NB4 (cell line): ENCODE measurements around the gene ECEL1.
A peak's percentile ranks its signal among the peaks of the same experiment; 100 is the strongest.
"Not testable (repeated sequence)": the region's sequence is repeated elsewhere in the genome, so short reads cannot be mapped to it uniquely, and the experiment has no call there.

Experiments used
- DNase-seq: peaks from one replicate; pipeline ENCODE4 v3.0.0; 2010; ENCODE audit warnings: low read depth
- H3K4me3 ChIP-seq: one replicate; pipeline ENCODE4 v1.5.1; 2011; ENCODE audit warnings: mild to moderate bottlenecking, low read depth, low read length, moderate library complexity
- MYC ChIP-seq: IDR thresholded peaks from 2 replicates; pipeline ENCODE4 v1.6.1; 2011; ENCODE audit warnings: low read depth, low read length
- POLR2A ChIP-seq: IDR thresholded peaks from 2 replicates; pipeline ENCODE4 v1.6.1; 2011; ENCODE audit warnings: mild to moderate bottlenecking; ENCODE audit not compliant: insufficient read length; ENCODE audit errors: extremely low read depth
- TF ChIP-seq, protein P1 (sequence below): IDR thresholded peaks from one replicate; pipeline ENCODE4 v1.5.1; 2012; ENCODE audit warnings: low read depth, low read length
- TF ChIP-seq, protein P2 (sequence below): IDR thresholded peaks from 2 replicates; pipeline ENCODE4 v1.6.1; 2011; ENCODE audit warnings: low read depth, low read length

Gene ECEL1, protein sequence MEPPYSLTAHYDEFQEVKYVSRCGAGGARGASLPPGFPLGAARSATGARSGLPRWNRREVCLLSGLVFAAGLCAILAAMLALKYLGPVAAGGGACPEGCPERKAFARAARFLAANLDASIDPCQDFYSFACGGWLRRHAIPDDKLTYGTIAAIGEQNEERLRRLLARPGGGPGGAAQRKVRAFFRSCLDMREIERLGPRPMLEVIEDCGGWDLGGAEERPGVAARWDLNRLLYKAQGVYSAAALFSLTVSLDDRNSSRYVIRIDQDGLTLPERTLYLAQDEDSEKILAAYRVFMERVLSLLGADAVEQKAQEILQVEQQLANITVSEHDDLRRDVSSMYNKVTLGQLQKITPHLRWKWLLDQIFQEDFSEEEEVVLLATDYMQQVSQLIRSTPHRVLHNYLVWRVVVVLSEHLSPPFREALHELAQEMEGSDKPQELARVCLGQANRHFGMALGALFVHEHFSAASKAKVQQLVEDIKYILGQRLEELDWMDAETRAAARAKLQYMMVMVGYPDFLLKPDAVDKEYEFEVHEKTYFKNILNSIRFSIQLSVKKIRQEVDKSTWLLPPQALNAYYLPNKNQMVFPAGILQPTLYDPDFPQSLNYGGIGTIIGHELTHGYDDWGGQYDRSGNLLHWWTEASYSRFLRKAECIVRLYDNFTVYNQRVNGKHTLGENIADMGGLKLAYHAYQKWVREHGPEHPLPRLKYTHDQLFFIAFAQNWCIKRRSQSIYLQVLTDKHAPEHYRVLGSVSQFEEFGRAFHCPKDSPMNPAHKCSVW

DNA sequence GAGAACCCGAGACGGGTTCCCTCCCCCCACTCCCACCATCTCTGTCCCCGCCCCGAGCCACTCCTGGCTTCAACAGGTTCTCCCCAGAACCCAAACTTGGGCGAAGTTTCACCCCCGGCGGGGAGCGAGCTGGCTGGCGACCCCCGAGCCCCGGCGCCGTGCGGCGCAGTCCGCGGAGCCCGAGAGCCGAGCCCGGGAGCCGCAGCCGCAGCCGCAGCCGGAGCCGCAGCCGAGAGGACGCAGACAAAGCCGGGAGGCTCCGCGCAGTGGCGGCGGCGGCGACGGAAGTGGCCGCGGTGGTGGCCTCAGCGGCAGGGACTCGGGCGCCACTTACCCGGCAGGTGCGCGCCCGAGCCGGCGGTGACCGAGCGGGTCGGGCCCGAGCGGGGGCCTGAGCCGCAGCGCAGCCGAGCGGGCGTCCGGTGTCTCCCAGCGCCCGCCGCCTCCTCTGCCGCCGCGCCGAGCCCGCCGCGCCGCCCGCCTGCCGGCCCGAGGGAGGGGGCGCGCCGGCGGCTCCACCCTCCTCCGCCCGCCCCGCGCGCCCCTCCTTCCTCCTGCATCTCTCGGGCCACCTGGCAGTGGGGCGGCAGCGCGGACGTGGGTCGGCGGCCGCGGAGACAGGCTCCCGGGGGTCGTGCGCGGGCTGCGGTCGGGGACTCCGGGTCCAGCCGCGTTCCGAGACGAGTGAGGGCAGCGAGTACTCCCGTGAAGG lies at the start of gene ECEL1:
Gene ECEL1 (minus strand): TSS at position 450 of the 712 bp plus-strand sequence. CDS start 1,181 bp downstream, outside the sequence.
- TF ChIP-seq, protein P1, sequence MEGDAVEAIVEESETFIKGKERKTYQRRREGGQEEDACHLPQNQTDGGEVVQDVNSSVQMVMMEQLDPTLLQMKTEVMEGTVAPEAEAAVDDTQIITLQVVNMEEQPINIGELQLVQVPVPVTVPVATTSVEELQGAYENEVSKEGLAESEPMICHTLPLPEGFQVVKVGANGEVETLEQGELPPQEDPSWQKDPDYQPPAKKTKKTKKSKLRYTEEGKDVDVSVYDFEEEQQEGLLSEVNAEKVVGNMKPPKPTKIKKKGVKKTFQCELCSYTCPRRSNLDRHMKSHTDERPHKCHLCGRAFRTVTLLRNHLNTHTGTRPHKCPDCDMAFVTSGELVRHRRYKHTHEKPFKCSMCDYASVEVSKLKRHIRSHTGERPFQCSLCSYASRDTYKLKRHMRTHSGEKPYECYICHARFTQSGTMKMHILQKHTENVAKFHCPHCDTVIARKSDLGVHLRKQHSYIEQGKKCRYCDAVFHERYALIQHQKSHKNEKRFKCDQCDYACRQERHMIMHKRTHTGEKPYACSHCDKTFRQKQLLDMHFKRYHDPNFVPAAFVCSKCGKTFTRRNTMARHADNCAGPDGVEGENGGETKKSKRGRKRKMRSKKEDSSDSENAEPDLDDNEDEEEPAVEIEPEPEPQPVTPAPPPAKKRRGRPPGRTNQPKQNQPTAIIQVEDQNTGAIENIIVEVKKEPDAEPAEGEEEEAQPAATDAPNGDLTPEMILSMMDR, result no peak
- TF ChIP-seq, protein P2, sequence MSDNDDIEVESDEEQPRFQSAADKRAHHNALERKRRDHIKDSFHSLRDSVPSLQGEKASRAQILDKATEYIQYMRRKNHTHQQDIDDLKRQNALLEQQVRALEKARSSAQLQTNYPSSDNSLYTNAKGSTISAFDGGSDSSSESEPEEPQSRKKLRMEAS, result no peak
- TF ChIP-seq MYC (no peak), POLR2A (no peak)
- H3K4me3 ChIP-seq, result no peak within 1 kb of the TSS
- peak; percentile 45 for DNase-seq

DNA sequence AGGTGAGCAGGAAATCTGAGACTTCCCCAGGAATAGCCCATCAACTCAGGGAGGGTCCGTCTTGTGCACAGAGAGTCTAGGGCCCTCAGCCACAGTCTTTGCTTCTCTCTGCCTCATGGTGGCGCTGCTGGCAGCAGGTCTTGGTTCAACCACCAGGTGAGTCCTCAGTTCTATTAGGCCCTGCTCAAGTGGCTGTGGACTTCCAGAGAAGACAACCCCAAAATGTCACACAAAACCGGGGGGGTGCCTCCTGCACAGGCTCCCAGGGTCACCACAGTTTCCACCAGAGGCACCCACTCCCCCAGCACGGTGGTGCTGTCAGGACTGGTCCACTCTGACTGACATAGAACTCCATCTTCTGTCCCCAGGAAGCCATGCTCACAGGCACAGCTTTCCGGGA lies 49.4 kb upstream of the ECEL1 start:
- TF ChIP-seq MYC, result no peak
- TF ChIP-seq, protein P1, result peak; percentile 62
- H3K4me3 ChIP-seq, result no peak overlapping the region
- DNase-seq, result peak; percentile 33

DNA sequence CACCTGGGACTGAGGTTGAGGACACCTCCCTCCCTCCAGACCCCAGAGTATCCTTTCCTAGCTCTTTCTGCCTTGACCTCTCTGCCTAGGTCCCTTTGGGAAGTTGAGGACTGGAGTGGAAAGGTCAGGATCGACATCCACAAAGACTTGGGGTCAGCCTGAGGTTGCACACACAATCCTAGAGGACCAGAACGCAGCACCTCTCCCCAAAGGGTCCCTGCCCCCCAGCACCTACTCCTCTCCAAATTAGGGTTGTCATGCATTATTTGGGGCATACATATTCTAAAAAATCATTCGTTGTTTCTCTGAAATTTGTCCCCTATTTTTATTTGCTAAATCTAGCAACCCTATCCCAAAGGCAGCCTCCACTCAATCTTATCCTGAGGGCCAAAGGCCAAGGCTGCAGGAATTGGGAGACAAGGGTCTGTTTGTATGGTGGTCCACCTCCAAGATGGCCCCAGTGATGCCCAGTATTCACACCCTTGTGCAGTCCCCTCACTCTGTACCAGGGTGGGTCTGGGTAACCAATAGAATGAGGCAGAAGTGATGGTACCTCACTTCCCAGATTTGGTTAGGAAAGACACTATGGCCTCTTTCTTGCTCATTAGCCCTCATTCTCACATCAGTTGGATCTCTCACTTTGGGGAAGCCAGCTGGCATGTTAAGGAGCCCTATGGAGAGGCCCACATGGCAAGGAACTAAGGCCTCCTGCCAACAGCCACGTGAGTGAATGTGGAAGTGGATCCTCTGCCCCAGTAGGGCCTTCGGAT lies 48.3 kb upstream of the ECEL1 start:
- TF ChIP-seq, protein P2, result no peak
- no peak for TF ChIP-seq MYC
- TF ChIP-seq POLR2A, result no peak
- TF ChIP-seq, protein P1, result no peak
- no peak for DNase-seq
- no peak overlapping the region for H3K4me3 ChIP-seq

DNA sequence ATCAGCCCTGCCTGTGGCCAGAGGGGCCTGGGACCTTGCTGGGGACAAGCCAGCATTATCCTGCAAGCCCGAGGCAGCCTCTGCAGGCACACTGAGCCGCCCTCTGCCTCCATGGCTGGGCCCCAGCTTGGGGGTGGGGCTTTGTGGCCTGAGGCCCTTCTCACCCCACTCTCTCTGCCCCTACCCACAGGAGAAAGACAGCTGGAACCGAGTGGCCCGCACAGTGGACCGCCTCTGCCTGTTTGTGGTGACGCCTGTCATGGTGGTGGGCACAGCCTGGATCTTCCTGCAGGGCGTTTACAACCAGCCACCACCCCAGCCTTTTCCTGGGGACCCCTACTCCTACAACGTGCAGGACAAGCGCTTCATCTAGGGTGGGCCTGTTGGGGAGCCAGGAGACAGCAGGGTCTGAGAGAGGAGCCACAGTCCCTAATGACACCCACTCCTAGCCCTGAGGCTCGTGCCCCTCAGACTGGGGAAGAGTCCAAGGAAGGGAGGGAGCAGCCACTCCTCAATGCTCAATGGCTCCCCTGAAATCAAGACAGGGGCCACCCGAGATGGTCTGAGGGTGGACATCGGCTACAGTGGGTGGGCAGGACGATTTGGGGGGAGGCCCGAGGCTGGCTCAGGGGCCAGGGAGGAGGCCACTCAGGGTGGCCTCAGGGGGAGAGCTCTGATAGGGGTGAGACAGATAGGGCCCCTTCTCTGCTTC lies 47.5 kb upstream of the ECEL1 start:
- no peak overlapping the region for H3K4me3 ChIP-seq
- DNase-seq, result no peak
- TF ChIP-seq, protein P2, result no peak

DNA sequence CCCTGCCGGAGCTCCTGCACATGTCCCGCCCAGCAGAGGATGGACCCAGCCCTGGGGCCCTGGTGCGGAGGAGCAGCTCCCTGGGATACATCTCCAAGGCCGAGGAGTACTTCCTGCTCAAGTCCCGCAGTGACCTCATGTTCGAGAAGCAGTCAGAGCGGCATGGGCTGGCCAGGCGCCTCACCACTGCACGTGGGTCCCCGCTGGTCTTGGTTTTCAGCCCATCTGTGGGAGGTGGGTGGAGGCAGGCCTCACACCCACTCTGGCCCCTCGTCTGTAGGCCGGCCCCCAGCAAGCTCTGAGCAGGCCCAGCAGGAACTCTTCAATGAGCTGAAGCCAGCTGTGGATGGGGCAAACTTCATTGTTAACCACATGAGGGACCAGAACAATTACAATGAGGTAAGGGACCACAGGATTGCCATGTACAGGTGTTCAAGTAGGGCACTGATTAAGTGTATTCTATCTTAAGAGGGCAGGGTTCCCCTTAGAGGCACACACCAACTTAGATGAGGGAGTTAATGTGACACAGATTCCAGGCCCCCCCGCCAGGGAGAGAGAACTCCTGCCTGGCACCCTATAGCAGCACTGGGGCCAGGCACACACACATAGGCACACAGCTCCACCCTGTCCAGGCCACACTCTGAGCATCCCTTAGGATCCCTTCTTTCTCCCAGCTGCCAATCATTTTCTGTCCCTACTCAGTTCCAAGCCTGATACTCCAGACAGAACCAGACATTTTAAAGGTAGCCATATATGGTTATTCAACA lies 46.5 kb upstream of the ECEL1 start:
- no peak for TF ChIP-seq MYC
- TF ChIP-seq, protein P2, result no peak
- no peak overlapping the region for H3K4me3 ChIP-seq
- no peak for DNase-seq

DNA sequence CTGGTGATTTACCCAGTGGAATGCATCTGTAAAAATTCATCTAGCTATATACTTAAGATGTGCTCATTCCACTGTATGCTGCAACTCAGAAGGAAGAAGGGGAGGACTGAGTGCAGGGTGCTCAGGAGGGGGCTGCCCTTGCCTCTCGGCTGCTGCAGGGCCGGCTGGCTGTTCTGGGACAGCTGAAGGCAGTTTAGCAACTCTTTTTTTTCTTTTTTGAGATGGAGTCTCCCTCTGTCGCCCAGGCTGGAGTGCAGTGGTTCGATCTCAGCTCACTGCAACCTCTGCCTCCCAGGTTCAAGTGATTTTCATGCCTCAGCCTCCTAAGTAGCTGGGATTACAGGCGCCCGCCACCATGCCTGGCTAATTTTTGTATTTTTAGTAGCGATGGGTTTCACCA lies 45.2 kb upstream of the ECEL1 start:
- DNase-seq, H3K4me3 ChIP-seq: not testable (repeated sequence)
